Endometrial microvascular endothelial cells (primary cell): ENCODE results near the gene BTNL3. TPM values are rescaled to one million over a fixed set of nuclear protein-coding genes. Genes with fewer than 3 reads are reported as not detected.
"Not testable (repeated sequence)": the region's sequence is repeated elsewhere in the genome, so short reads cannot be mapped to it uniquely, and the experiment has no call there.

Experiments
- in situ Hi-C: cut with HindIII; loops from 2 replicates; pipeline ENCODE4 v1.10.0; 2017; ENCODE audit warnings: low sequenced_read_pairs, low pct_unique_long_range_greater_than_20kb; ENCODE audit errors: inconsistent ontology term
- total RNA-seq: library from RNA; depleted of rRNA; stranded (reverse); fragments of >200 nt; gene quantifications from one replicate; pipeline ENCODE4 v1.2.3, GENCODE V29; 2015; ENCODE audit errors: inconsistent ontology term

The BTNL3 gene
- total RNA-seq, 1 donor from 2014 or later = not detected

GRCh38 chr5:181014654-181015053 lies 26.0 kb downstream of the BTNL3 start:
- in situ Hi-C loops = not testable (repeated sequence)

- in situ Hi-C loops = not testable (repeated sequence)
These were observed 28.8 kb downstream of the BTNL3 start for GRCh38 chr5:181017448-181017847.

- in situ Hi-C loops = no loop called here
These were observed 32.0 kb downstream of the BTNL3 start for GRCh38 chr5:181020688-181021087.

GRCh38 chr5:181024245-181025064 lies 35.8 kb downstream of the BTNL3 start:
- in situ Hi-C loops = no loop called here

- in situ Hi-C loops = no loop called here
These were observed 38.9 kb downstream of the BTNL3 start for GRCh38 chr5:181027452-181028031.

GRCh38 chr5:181028032-181028819 lies 39.6 kb downstream of the BTNL3 start:
- in situ Hi-C loops = no loop called here

- in situ Hi-C loops = no loop called here
These were observed 43.1 kb downstream of the BTNL3 start for GRCh38 chr5:181031716-181032115.

- in situ Hi-C loops = no loop called here
These were observed 47.6 kb downstream of the BTNL3 start for GRCh38 chr5:181035991-181036815.

- in situ Hi-C loops = no loop called here
These were observed 48.2 kb downstream of the BTNL3 start for GRCh38 chr5:181036816-181037364.

GRCh38 chr5:181037365-181037861 lies 48.8 kb downstream of the BTNL3 start:
- in situ Hi-C loops = no loop called here

- in situ Hi-C loops = no loop called here
These were observed 50.8 kb downstream of the BTNL3 start for GRCh38 chr5:181039471-181039870.

- in situ Hi-C loops = no loop called here
These were observed 51.4 kb downstream of the BTNL3 start, which contains the start of gene BTNL9 for GRCh38 chr5:181039931-181040630. TSS of gene BTNL9 (plus strand) at chr5:181040266. CDS start at chr5:181045490, 5,224 bp downstream.

- in situ Hi-C loops = no loop called here
These were observed 51.9 kb downstream of the BTNL3 start for GRCh38 chr5:181040631-181040945.

GRCh38 chr5:181041043-181041442 lies 52.4 kb downstream of the BTNL3 start:
- in situ Hi-C loops = no loop called here

GRCh38 chr5:181042036-181042713 lies 53.5 kb downstream of the BTNL3 start:
- in situ Hi-C loops = no loop called here

GRCh38 chr5:181042722-181043121 lies 54.1 kb downstream of the BTNL3 start:
- in situ Hi-C loops = no loop called here

GRCh38 chr5:181043285-181044092 lies 54.8 kb downstream of the BTNL3 start:
- in situ Hi-C loops = no loop called here
